SU-DHL-6 (cell line): ENCODE data around the gene CYP39A1.
A peak's percentile ranks its signal among the peaks of the same experiment; 100 is the strongest.

Experiments
- H2AFZ ChIP-seq: fragments of 200-600 bp; sonication (generic); 2 replicates; pipeline ENCODE4 v1.6.1; 2014; ENCODE audit warnings: low read depth, mild to moderate bottlenecking, moderate library complexity, mixed read lengths, antibody characterized with exemption, low read length; ENCODE audit not compliant: severe bottlenecking
- H3F3A ChIP-seq: fragments of 200-600 bp; shearing (Covaris generic); 2 replicates; pipeline ENCODE4 v1.6.0; 2016; ENCODE audit warnings: antibody characterized with exemption, mild to moderate bottlenecking; ENCODE audit not compliant: insufficient read depth
- H3K27ac ChIP-seq: fragments of 200-600 bp; sonication (generic); 2 replicates; pipeline ENCODE4 v1.5.1; 2016; ENCODE audit warnings: low read depth, mild to moderate bottlenecking, low read length, moderate library complexity, mixed read lengths
- H3K27me3 ChIP-seq: fragments of 200-600 bp; sonication (generic), shearing (Covaris generic); 2 replicates; pipeline ENCODE4 v1.6.0; 2014; ENCODE audit warnings: mild to moderate bottlenecking, low read length
- H3K36me3 ChIP-seq: fragments of 200-600 bp; sonication (generic); 2 replicates; pipeline ENCODE4 v1.6.1; 2014; ENCODE audit warnings: mild to moderate bottlenecking, low read length, mixed read lengths
- H3K4me2 ChIP-seq: fragments of 300-600, 200-600 bp; shearing (Covaris generic), sonication (generic); 2 replicates; pipeline ENCODE4 v1.6.0; 2014; ENCODE audit warnings: low read length, low read depth, mild to moderate bottlenecking; ENCODE audit not compliant: poor library complexity, severe bottlenecking
- H3K4me3 ChIP-seq: fragments of 200-600 bp; sonication (generic); 2 replicates; pipeline ENCODE4 v1.5.1; 2014; ENCODE audit warnings: antibody characterized with exemption, low read length, mild to moderate bottlenecking, mixed read lengths; ENCODE audit not compliant: insufficient read depth, poor library complexity, severe bottlenecking
- H3K79me2 ChIP-seq: fragments of 200-600 bp; sonication (generic); 2 replicates; pipeline ENCODE4 v1.6.1; 2014; ENCODE audit warnings: mild to moderate bottlenecking, low read length, moderate library complexity; ENCODE audit not compliant: insufficient read depth
- H3K9ac ChIP-seq: fragments of 200-600 bp; sonication (generic); 2 replicates; pipeline ENCODE4 v1.7.0; 2014; ENCODE audit warnings: mild to moderate bottlenecking, low read length
- H3K9me2 ChIP-seq: fragments of 200-600 bp; sonication (generic); replicated peaks from 2 replicates; pipeline ENCODE4 v1.6.1; 2014; ENCODE audit warnings: low read length; ENCODE audit not compliant: insufficient read depth
- H3K9me3 ChIP-seq: fragments of 200-600 bp; sonication (generic); 2 replicates; pipeline ENCODE4 v1.6.1; 2014; ENCODE audit warnings: low read length, mixed read lengths; ENCODE audit not compliant: insufficient read depth
- H4K20me1 ChIP-seq: fragments of 200-600 bp; sonication (generic); 2 replicates; pipeline ENCODE4 v1.6.1; 2014; ENCODE audit warnings: low read depth, mild to moderate bottlenecking, antibody characterized with exemption, low read length, moderate library complexity, mixed read lengths
- EZH2phosphoT487 ChIP-seq: fragments of 200-600 bp; sonication (generic), shearing (Covaris generic); conservative IDR thresholded peaks from 2 replicates; pipeline ENCODE4 v1.6.1; 2018; ENCODE audit warnings: mild to moderate bottlenecking, antibody characterized with exemption, low read length, moderate library complexity, mixed read lengths
- TF ChIP-seq, protein P1 (sequence below): fragments of 200-600 bp; sonication (generic); IDR thresholded peaks from one replicate; pipeline ENCODE4 v1.5.1; 2017; ENCODE audit warnings: antibody characterized with exemption, mild to moderate bottlenecking, low read length, moderate library complexity; ENCODE audit not compliant: insufficient read depth, poor library complexity, severe bottlenecking

CYP39A1 gene

DNA sequence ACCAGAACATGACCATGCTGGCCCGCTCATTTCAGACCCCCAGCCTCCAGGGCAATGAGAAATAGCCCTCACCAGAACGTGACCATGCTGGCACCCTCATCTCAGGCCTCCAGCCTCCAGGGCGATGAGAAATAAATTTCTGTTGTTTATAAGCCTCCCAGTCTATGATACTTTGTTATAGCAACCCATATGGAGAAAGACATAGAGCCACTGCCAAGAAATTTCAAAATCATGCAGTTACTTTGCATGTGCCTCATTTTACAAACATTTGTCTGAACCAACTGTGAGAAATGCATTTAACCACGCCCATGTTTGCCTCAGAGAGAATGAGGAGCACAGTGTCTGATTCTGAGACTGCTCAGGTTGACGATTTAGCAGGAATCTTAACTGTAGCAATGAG, 15.5 kb downstream of the CYP39A1 start:
- Histone ChIP-seq H3K9me2 (no peaks in the 10 kb centered on the region), H3K4me2 (peak overlapping the region; percentile 85), H3K36me3 (peaks cover 16% of the 10 kb centered on the region; the same call in 1 of the 2 replicates), H3K9ac (peak overlapping the region; percentile 60), H3F3A (peaks cover 79% of the 10 kb centered on the region), H3K27ac (peak overlapping the region; percentile 92), H3K9me3 (no peaks in the 10 kb centered on the region), H4K20me1 (no peaks in the 10 kb centered on the region), H3K4me3 (peak overlapping the region; percentile 46), H3K79me2 (peaks cover 65% of the 10 kb centered on the region), H3K27me3 (no peaks in the 10 kb centered on the region), H2AFZ (no peak overlapping the region)
- no peak for TF ChIP-seq EZH2phosphoT487
- TF ChIP-seq, protein P1, sequence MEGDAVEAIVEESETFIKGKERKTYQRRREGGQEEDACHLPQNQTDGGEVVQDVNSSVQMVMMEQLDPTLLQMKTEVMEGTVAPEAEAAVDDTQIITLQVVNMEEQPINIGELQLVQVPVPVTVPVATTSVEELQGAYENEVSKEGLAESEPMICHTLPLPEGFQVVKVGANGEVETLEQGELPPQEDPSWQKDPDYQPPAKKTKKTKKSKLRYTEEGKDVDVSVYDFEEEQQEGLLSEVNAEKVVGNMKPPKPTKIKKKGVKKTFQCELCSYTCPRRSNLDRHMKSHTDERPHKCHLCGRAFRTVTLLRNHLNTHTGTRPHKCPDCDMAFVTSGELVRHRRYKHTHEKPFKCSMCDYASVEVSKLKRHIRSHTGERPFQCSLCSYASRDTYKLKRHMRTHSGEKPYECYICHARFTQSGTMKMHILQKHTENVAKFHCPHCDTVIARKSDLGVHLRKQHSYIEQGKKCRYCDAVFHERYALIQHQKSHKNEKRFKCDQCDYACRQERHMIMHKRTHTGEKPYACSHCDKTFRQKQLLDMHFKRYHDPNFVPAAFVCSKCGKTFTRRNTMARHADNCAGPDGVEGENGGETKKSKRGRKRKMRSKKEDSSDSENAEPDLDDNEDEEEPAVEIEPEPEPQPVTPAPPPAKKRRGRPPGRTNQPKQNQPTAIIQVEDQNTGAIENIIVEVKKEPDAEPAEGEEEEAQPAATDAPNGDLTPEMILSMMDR = no peak

DNA sequence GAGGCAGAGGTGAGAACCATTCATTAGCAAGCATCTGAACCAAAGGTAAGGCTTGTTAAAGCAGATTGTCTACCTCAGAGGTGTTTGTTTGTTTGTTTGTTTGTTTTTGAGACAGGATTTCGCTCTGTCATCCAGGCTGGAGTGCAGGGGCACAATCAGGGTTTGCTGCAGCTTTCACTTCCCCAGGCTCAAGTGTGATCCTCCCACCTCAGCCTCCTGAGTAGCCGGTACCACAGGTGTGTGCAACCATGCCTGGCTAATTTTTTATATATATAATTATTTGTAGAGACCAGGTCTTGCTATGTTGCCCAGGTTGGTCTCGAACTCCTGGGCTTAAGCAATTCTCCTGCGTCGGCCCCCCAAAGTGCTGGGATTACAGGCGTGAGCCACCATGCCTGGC, 17.2 kb downstream of the CYP39A1 start:
- Histone ChIP-seq H3K4me3 (peak overlapping the region; percentile 46), H3F3A (peaks cover 75% of the 10 kb centered on the region), H3K36me3 (peaks cover 22% of the 10 kb centered on the region), H3K9me2 (no peaks in the 10 kb centered on the region), H3K79me2 (peaks cover 56% of the 10 kb centered on the region), H3K27ac (peak overlapping the region; percentile 92), H3K9ac (peak overlapping the region; percentile 60), H4K20me1 (no peaks in the 10 kb centered on the region), H3K9me3 (no peaks in the 10 kb centered on the region), H2AFZ (no peak overlapping the region), H3K4me2 (peak overlapping the region; percentile 85), H3K27me3 (no peaks in the 10 kb centered on the region)
- TF ChIP-seq EZH2phosphoT487 = no peak
- TF ChIP-seq, protein P1 = no peak

DNA sequence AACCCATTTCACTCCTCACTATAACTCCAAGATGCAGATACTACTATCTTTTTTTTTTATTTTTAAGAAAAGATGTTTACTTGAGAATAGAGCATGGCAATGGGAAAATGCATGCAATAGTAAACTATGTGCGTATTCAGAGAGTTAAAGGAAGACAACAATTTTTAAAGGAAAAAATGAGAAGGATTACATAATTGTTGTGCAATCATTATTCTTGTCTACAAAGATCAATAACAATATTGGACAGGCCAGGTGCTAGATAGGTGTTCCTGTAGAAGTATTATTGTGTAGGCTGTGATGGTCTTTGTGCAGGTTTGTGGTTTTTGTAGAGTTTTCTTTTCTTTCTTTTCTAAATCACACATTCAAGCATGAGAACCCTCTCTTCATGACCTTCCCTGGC, 20.6 kb downstream of the CYP39A1 start:
- Histone ChIP-seq H3K36me3 (peaks cover 40% of the 10 kb centered on the region), H2AFZ (peak overlapping the region; percentile 3), H3F3A (peaks cover 66% of the 10 kb centered on the region), H3K9me2 (no peaks in the 10 kb centered on the region), H3K9ac (peak overlapping the region; percentile 15), H3K27ac (peak overlapping the region; percentile 96), H3K9me3 (no peaks in the 10 kb centered on the region), H3K79me2 (peaks cover 37% of the 10 kb centered on the region), H4K20me1 (no peaks in the 10 kb centered on the region), H3K27me3 (no peaks in the 10 kb centered on the region), H3K4me2 (peak overlapping the region; percentile 24), H3K4me3 (no peak overlapping the region)
- no peak for TF ChIP-seq EZH2phosphoT487
- TF ChIP-seq, protein P1 = no peak
